ENCODE results near the gene RPS6KA2. TPM values are rescaled to one million over a fixed set of nuclear protein-coding genes. Genes with fewer than 3 reads are reported as not detected.

Gene RPS6KA2
- total RNA-seq, 1 experiment from 2014 or later: 4.1 TPM

DNA sequence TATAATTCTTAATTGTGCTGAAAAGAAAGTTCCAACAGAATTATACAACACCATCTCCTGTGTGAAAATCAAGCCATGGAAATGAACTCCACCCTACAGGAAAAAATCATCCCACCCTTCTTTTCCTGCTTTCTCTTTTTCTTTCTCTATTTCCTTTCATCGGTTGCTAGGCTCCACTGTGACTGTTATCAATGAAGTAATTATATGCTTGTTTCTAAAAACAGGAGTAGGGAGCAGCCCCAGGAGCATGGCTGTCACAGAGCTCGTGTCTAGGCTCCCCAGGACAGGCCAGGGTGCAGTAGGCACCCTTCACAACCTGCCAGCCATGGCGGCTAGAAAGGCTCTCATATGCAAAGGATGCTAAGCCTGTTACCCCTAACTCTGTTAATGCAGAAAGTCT is 257.3 kb downstream of the RPS6KA2 start:
- ChIA-PET POLR2A (no interaction called here), CTCF (no interaction called here)
- no peak for DNase-seq (ENCODE audit: low read depth, low spot score)
- no peaks in the 10 kb centered on the region for H3K4me1 ChIP-seq (ENCODE audit: control insufficient read depth, insufficient read depth, low read length)
- intact Hi-C loops (cut with micrococcal nuclease; ENCODE audit: unreplicated experiment): no loop called here
- no TSS peak for BruUV-seq (replicated peaks)
- H3K4me3 ChIP-seq (ENCODE audit: low read depth in 2 of 2, low read length in 2 of 2): no peak overlapping the region
- TF ChIP-seq, protein P1, sequence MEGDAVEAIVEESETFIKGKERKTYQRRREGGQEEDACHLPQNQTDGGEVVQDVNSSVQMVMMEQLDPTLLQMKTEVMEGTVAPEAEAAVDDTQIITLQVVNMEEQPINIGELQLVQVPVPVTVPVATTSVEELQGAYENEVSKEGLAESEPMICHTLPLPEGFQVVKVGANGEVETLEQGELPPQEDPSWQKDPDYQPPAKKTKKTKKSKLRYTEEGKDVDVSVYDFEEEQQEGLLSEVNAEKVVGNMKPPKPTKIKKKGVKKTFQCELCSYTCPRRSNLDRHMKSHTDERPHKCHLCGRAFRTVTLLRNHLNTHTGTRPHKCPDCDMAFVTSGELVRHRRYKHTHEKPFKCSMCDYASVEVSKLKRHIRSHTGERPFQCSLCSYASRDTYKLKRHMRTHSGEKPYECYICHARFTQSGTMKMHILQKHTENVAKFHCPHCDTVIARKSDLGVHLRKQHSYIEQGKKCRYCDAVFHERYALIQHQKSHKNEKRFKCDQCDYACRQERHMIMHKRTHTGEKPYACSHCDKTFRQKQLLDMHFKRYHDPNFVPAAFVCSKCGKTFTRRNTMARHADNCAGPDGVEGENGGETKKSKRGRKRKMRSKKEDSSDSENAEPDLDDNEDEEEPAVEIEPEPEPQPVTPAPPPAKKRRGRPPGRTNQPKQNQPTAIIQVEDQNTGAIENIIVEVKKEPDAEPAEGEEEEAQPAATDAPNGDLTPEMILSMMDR (IDR thresholded peaks at IDR 0.05): no peak
- TF ChIP-seq POLR2AphosphoS5 (IDR thresholded peaks at IDR 0.05; ENCODE audit: low read depth, low read length) (no peak), SIN3A (IDR thresholded peaks at IDR 0.05; ENCODE audit: borderline replicate concordance, insufficient read depth, low read depth, low read length) (no peak), TCF7L2 (IDR thresholded peaks at IDR 0.05; ENCODE audit: low read depth, low read length) (no peak)
- TF ChIP-seq, protein P2, sequence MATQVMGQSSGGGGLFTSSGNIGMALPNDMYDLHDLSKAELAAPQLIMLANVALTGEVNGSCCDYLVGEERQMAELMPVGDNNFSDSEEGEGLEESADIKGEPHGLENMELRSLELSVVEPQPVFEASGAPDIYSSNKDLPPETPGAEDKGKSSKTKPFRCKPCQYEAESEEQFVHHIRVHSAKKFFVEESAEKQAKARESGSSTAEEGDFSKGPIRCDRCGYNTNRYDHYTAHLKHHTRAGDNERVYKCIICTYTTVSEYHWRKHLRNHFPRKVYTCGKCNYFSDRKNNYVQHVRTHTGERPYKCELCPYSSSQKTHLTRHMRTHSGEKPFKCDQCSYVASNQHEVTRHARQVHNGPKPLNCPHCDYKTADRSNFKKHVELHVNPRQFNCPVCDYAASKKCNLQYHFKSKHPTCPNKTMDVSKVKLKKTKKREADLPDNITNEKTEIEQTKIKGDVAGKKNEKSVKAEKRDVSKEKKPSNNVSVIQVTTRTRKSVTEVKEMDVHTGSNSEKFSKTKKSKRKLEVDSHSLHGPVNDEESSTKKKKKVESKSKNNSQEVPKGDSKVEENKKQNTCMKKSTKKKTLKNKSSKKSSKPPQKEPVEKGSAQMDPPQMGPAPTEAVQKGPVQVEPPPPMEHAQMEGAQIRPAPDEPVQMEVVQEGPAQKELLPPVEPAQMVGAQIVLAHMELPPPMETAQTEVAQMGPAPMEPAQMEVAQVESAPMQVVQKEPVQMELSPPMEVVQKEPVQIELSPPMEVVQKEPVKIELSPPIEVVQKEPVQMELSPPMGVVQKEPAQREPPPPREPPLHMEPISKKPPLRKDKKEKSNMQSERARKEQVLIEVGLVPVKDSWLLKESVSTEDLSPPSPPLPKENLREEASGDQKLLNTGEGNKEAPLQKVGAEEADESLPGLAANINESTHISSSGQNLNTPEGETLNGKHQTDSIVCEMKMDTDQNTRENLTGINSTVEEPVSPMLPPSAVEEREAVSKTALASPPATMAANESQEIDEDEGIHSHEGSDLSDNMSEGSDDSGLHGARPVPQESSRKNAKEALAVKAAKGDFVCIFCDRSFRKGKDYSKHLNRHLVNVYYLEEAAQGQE (IDR thresholded peaks at IDR 0.05; ENCODE audit: insufficient read depth in 1 of 2, low read depth in 2 of 2, low read length in 1 of 2): no peak
- in situ Hi-C loops (cut with HindIII; ENCODE audit: low pct_unique_long_range_greater_than_20kb, low sequenced_read_pairs): no loop called here
- ATAC-seq: no peak
- no peak overlapping the region for H3K27ac ChIP-seq (ENCODE audit: low read length)
- H3K27me3 ChIP-seq (ENCODE audit: control insufficient read depth, insufficient read depth, low read length): no peaks in the 10 kb centered on the region
- H3K9me3 ChIP-seq (ENCODE audit: control insufficient read depth, insufficient read depth, low read depth, low read length): no peaks in the 10 kb centered on the region
- no peaks in the 10 kb centered on the region for H3K36me3 ChIP-seq (ENCODE audit: control insufficient read depth, insufficient read depth, low read length)

DNA sequence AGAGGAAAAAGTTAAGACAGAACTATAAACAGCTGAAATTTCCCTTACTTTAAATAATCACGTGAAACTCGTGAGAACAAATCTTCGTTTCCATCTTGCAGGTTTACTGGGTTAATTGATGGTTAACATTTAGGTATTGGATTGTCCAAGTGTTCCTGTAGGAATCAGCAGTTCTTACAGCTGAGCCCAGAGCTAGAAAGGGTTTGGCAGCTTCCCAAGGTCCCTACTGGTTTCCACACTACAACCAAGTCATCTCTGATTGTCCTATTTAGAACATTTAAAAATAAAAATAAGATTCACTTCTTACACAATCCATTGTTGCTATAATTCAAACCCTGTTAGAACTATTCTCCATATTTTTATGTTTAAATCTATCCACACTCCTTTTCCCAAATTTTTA is 260.1 kb downstream of the RPS6KA2 start:
- no peaks in the 10 kb centered on the region for H3K4me1 ChIP-seq (ENCODE audit: control insufficient read depth, insufficient read depth, low read length)
- no peaks in the 10 kb centered on the region for H3K27me3 ChIP-seq (ENCODE audit: control insufficient read depth, insufficient read depth, low read length)
- no peak overlapping the region for H3K4me3 ChIP-seq (ENCODE audit: low read depth in 2 of 2, low read length in 2 of 2)
- H3K9me3 ChIP-seq (ENCODE audit: control insufficient read depth, insufficient read depth, low read depth, low read length): no peaks in the 10 kb centered on the region
- ChIA-PET CTCF (no interaction called here), POLR2A (no interaction called here)
- ATAC-seq: no peak
- DNase-seq (ENCODE audit: low read depth, low spot score): no peak
- no peak overlapping the region for H3K27ac ChIP-seq (ENCODE audit: low read length)
- intact Hi-C loops (cut with micrococcal nuclease; ENCODE audit: unreplicated experiment): no loop called here
- no peaks in the 10 kb centered on the region for H3K36me3 ChIP-seq (ENCODE audit: control insufficient read depth, insufficient read depth, low read length)
- in situ Hi-C loops (cut with HindIII; ENCODE audit: low pct_unique_long_range_greater_than_20kb, low sequenced_read_pairs): no loop called here
- BruUV-seq (replicated peaks): no TSS peak
- TF ChIP-seq SIN3A (IDR thresholded peaks at IDR 0.05; ENCODE audit: borderline replicate concordance, insufficient read depth, low read depth, low read length) (no peak), POLR2AphosphoS5 (IDR thresholded peaks at IDR 0.05; ENCODE audit: low read depth, low read length) (no peak), TCF7L2 (IDR thresholded peaks at IDR 0.05; ENCODE audit: low read depth, low read length) (no peak)
- TF ChIP-seq, protein P1 (IDR thresholded peaks at IDR 0.05): no peak
- TF ChIP-seq, protein P2 (IDR thresholded peaks at IDR 0.05; ENCODE audit: insufficient read depth in 1 of 2, low read depth in 2 of 2, low read length in 1 of 2): no peak

All from Panc1 (cell line).